Hindlimb muscle (tissue), 1 donor: ENCODE data around the gene DGKG. TPM values are rescaled to one million over a fixed set of nuclear protein-coding genes. Genes with fewer than 3 reads are reported as not detected.
A peak's percentile ranks its signal among the peaks of the same experiment; 100 is the strongest.

Experiments
- DNase-seq: peaks from one replicate; pipeline ENCODE4 v3.0.0-alpha.2; 2013
- polyA plus RNA-seq: library from polyadenylated mRNA; unstranded; fragments of 120-200 nt; gene quantifications from one replicate; pipeline ENCODE4 v1.2.1, GENCODE V29; 2013; ENCODE audit not compliant: insufficient read length

The DGKG gene
- polyA plus RNA-seq, 1 donor = 0.89 TPM

- peak; percentile 74 for DNase-seq
Measured at GRCh38 chr3:186107215-186108105, 254.6 kb downstream of the DGKG start.

- DNase-seq = no peak
Measured at GRCh38 chr3:186105543-186105942, 256.5 kb downstream of the DGKG start.

- DNase-seq = no peak
Measured at GRCh38 chr3:186102687-186103086, 259.3 kb downstream of the DGKG start.

GRCh38 chr3:186100398-186100797 is 261.6 kb downstream of the DGKG start:
- no peak for DNase-seq

- no peak for DNase-seq
Measured at GRCh38 chr3:186099178-186099577, 262.9 kb downstream of the DGKG start.

GRCh38 chr3:186098740-186099139 is 263.3 kb downstream of the DGKG start:
- DNase-seq = no peak

- DNase-seq = peak; percentile 78
Measured at GRCh38 chr3:186097663-186098451, 264.2 kb downstream of the DGKG start.

GRCh38 chr3:186097317-186097662 is 264.7 kb downstream of the DGKG start:
- DNase-seq = no peak

Other genes starting within 250 kb of the DGKG start
- gene CRYGS, start 182.1 kb upstream of the DGKG start, polyA plus RNA-seq = 3.5 TPM
- gene TBCCD1, start 205.1 kb upstream of the DGKG start, polyA plus RNA-seq = 11.5 TPM
- gene DNAJB11, start 208.5 kb upstream of the DGKG start, polyA plus RNA-seq = 34.2 TPM